Activated CD8-positive, alpha-beta memory T cell treated with anti-CD3 and anti-CD28 coated beads for 36 hours (primary cell): ENCODE data around the gene PFKP. TPM values are rescaled to one million over a fixed set of nuclear protein-coding genes. Genes with fewer than 3 reads are reported as not detected.
"Not testable (repeated sequence)": the region's sequence is repeated elsewhere in the genome, so short reads cannot be mapped to it uniquely, and the experiment has no call there.

Source experiments
- CTCF ChIA-PET: fragments of 350-600 bp; sonication (Branson Sonifier 250); formaldehyde crosslinking; loops from one replicate; lab custom pipeline; 2021; ENCODE audit warnings: antibody characterized with exemption; lab: Charles Lee
- POLR2A ChIA-PET: fragments of 350-600 bp; sonication (Branson Sonifier 250); formaldehyde crosslinking; loops from one replicate; lab custom pipeline; 2021; ENCODE audit warnings: antibody characterized with exemption; lab: Charles Lee
- total RNA-seq, 2 experiments: library from RNA; stranded (reverse); gene quantifications; one replicate each; pipeline ENCODE4 v1.2.3, GENCODE V29; 2021

Gene PFKP
- total RNA-seq, 2 experiments from 2014 or later, result 277 to 287 TPM

GRCh38 chr10:3159152-3159551 lies 91.8 kb downstream of the PFKP start:
- POLR2A ChIA-PET, result interaction anchor here (0.6 kb wide), 1 partner anchor 651 kb away, joined by 5 read pairs; no protein-coding TSS in a partner anchor
- CTCF ChIA-PET, result no interaction called here

DNA sequence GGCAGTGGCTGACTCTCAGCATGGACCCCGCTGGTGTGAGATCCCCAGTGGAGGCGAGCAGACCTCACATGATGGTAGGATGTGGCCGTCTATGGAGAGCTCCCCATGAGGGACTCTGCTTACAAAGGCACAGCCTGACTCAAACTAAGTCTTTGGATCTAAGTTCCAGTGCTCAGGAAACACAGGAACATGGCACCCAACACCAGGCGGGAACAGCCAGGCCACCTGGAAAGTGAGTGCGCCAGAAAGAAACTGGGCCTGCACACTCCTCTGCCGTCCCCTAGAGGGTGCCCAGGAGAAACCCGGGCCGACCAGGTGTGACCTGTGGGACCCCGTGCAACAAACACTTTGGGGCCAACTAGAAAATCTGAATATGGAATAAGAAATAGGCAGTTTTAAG lies 95.2 kb downstream of the PFKP start:
- ChIA-PET POLR2A (no interaction called here), CTCF (interaction anchor here (0.7 kb wide), 1 partner anchor 72 kb away, joined by 4 read pairs; no protein-coding TSS in a partner anchor)

GRCh38 chr10:3163879-3164278 lies 96.5 kb downstream of the PFKP start:
- ChIA-PET CTCF (interaction anchor here (0.6 to 1.1 kb wide), 3 partner anchors 9 to 61 kb away, joined by 3 to 5 read pairs (median 3); no protein-coding TSS in a partner anchor), POLR2A (no interaction called here)

DNA sequence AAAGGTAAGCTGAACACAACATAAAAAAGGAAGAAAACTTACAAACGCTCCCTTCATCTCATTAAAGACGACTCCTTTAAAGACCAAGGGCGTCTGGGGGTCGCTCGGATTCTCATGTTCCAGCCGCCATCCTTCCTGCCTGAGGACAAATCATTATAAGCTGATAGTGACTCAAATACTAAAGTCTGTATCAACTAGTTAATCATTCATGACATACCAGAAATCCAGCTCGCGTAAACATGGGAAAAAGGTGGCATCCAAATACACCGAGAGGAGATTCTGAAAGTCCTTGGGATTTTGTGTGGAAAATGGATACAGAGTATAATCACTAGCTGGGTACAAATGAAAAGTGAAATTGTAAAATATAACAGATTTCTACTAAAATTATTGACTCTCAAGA lies 97.8 kb downstream of the PFKP start:
- ChIA-PET POLR2A (no interaction called here), CTCF (no interaction called here)

DNA sequence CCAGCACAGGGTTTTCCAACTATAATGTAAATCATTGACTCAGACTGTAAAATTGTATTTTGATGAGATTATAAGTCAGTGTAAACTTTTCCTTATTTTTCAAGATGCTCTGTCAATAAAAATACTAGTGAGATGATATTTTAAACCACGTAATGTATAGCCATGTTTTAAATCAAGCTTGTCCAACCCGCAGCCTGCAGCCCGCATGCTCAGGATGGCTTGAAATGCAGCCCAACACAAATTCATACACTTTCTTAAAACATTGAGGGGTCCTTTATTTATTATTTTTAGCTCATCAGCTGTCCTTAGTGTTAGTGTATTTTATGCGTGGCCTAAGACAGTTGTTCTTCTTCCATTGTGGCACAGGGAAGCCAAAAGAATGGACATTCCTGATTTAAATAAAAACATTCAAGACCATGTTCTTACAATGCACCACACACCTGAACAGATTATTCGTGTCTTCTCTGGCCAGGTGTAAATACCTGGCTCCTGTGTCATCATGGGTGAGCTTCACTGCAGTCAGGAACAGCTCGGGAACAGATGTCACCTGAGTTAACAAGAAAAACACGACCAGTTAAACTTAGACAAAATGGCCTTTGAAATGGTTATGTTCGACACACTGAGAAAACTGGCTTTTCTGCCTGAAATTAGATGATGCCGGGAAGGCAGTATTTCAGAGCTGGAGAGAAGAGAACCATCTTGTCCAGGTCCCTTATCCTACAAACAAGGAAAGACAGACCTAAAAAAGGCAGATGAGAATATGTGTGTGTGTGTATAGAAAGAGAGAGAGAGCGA lies 99.3 kb downstream of the PFKP start:
- POLR2A ChIA-PET, result no interaction called here
- CTCF ChIA-PET, result no interaction called here

- ChIA-PET CTCF (no interaction called here), POLR2A (no interaction called here)
Observed at GRCh38 chr10:3167611-3168330, 100.4 kb downstream of the PFKP start.

GRCh38 chr10:3169271-3169670 lies 101.9 kb downstream of the PFKP start:
- ChIA-PET POLR2A (no interaction called here), CTCF (no interaction called here)

DNA sequence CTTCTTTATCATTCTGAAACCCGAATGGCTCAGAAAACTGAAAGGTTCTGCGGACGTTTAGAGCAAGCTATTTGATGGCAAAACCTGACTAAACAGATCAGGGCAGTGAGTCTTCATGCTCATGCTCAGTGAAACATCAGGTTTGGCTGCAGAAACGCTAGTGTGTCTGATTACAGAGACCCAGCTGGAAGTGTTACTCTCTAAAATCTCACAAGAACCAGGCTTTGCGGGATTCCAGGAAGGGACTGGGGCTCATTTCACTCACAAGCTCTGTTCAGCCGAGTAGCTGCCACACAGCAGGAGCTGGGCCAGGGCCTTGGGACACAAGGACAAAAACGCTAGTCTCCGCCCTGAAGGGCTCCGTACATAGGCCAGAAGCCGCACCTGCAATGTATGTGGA lies 102.3 kb downstream of the PFKP start:
- POLR2A ChIA-PET, result no interaction called here

GRCh38 chr10:3171488-3171887 lies 104.1 kb downstream of the PFKP start:
- CTCF ChIA-PET, POLR2A ChIA-PET: not testable (repeated sequence)

More for the DNA sequence above, 102.3 kb downstream of the PFKP start:
- CTCF ChIA-PET, result no interaction called here

DNA sequence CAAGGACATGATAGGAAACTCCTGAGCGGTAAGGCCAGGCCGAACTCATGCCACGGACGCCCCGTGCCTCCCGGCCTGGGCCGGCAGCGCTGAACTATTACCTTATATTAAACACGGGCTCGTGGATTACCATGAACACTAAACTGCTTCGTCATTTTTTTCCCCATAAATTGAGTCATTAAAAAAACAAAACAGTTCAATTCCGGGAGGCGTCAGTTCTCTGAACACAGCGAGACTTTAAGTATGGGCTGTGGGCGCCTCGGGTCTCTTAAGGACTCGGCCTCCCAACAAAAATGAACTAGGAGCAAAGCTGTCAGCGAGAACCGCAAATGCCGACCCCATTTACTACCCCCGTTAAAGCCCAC lies 104.7 kb downstream of the PFKP start:
- ChIA-PET CTCF (interaction anchor here (1.0 kb wide), 1 partner anchor 14 kb away, joined by 3 read pairs; no protein-coding TSS in a partner anchor), POLR2A (interaction anchor here (0.8 to 1.5 kb wide), 7 partner anchors 14 to 614 kb away, joined by 3 to 9 read pairs (median 5); partner anchors contain the start of gene KLF6)

DNA sequence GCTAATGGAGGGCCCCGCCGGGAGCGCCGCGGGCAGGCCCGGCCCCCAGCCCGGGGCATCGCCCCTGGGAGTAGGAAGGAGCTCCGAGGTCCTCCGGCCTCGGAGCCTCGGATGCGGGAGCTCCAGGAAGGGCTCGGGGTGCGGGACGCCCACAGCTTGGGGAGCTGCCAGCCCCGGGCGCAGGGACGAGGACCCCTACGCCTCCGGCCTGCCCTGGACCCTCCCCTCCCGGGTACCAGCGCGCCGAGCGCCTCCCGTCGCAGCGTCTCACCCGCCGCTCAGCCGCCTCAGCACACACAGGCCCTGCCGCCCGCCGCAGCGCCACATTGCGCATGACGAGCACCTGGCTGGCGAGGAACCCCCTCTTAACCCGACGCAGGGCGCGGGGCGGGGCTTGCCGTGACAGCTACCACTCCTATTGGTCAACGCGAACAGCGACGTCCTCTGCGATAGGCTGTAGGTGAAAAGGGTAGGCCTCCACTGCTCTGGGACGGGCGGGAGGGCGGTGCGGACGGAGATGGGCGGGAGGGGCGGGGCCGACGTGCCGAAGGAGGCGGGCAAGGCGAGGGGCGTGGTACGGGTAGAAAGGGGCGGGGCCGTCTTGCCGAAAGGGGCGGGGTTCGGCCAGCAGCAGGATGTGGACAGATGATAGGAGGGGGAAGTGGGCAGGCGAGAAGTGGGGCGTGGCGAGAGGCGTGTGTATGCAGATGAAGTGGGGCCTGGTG lies 105.3 kb downstream of the PFKP start, which contains the start of gene PITRM1:
Gene PITRM1 (minus strand): TSS at position 337 of the 725 bp plus-strand sequence. CDS start 10 bp downstream, at position 327.
- ChIA-PET CTCF (interaction anchor here (1.0 kb wide), 1 partner anchor 15 kb away, joined by 3 read pairs; no protein-coding TSS in a partner anchor), POLR2A (interaction anchor here (0.8 to 1.5 kb wide), 7 partner anchors 15 to 613 kb away, joined by 3 to 9 read pairs (median 5); partner anchors contain the start of gene KLF6)

DNA sequence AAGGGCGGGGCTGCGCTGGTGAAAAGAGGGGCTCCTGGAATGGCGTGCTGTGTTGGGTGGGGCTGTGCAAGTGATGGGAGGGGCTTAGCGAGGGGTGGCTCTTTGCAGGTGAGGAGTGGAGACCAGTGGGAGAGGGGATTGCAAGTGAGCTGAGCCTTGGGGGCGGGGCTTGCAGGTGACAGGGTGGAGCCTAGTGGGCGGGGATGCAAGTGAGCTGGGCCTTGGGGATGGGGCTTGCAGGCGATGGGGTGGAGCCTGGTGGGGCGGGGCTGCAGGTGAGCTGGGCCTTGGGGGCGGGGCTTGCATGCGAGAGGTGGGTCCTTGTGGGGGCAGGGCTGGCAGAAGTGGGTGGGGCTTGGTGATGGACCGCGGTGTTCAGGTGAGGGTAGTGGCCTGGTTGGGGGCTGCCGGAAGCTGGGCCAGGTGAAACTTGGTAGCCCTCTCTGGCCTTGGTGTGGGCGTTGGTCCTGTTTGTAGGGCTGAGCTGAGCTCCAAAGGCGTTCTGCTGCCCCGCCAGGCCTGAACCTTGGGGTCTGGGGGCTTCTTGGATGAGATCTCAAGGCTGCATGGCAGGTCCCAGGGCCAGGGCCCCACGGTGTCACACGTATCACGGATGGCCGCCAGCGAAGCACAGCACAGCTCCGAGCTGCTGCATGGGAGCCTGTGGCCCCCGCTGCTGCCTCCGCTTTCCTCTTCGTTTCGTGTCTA lies 106.0 kb downstream of the PFKP start:
- ChIA-PET POLR2A (interaction anchor here (1.4 to 1.5 kb wide), 2 partner anchors 78 to 82 kb away, joined by 8 to 9 read pairs; no protein-coding TSS in a partner anchor), CTCF (no interaction called here)

GRCh38 chr10:3178042-3178441 lies 110.7 kb downstream of the PFKP start:
- POLR2A ChIA-PET, result no interaction called here
- CTCF ChIA-PET, result no interaction called here

DNA sequence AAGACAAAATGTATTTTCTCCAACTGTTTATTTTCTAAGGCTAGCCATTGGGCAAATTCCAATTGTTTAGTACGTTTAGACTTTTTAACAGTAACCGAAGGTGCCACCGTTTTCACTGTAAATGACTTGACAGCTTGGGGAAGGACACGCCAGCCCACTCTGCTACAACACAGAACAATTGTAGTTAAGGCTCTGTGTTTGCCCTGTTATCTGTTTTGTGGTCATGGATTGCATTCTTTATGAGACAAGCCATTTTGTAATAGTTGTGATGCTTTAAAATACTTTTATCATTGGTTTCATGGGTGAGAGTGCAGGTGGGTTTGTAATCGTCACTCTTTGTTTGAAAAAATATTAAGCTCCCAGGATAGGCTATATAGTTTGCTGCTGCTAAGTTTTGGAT lies 111.8 kb downstream of the PFKP start:
- POLR2A ChIA-PET, result no interaction called here
- CTCF ChIA-PET, result interaction anchor here (0.7 to 1.6 kb wide), 2 partner anchors 18 to 41 kb away, joined by 3 read pairs; no protein-coding TSS in a partner anchor

- POLR2A ChIA-PET, result no interaction called here
Observed at GRCh38 chr10:3180355-3181025, 113.1 kb downstream of the PFKP start.

DNA sequence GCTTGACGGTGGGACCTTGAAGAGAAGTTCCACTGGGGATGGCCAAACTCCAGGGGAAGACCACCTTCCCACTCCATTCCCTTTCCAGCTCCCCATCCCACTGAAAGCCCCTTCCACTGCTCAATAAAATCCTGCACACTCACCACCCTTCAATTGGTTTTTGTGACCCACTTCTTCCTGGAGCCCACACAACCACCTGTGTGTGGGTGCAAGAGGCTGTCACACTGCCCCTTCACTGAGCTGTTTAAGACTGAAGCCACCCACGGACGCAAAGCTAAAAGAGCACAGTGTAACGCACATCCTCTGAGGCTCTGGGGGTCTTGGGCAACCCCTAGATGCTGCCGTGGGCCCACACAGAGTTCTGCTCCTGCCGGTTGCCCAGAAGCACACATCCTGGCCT lies 118.0 kb downstream of the PFKP start:
- POLR2A ChIA-PET, result interaction anchor here (0.6 to 1.1 kb wide), 3 partner anchors 13 to 596 kb away, joined by 3 to 5 read pairs (median 4); no protein-coding TSS in a partner anchor

More at GRCh38 chr10:3180355-3181025, 113.1 kb downstream of the PFKP start:
- CTCF ChIA-PET, result interaction anchor here (0.8 to 1.6 kb wide), 2 partner anchors 15 to 16 kb away, joined by 3 read pairs; no protein-coding TSS in a partner anchor

DNA sequence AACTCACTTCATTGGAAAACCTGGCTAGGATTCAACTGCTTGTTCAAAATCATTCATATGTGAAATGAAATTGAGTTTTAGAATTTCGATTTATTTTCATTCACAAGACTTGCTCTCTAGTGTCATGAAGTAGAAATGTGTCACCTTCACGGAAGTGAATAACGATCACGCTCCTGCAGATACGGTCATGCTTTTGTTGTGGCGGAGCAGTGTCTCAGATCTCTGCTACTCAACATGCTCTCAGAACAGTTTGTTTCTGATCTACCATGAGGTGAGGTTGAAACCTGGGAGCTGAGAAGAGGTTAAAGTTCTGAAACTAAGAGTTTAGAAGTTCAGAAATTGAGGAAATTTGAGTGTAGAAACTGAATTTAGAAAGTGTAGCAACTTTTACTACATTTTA lies 119.0 kb downstream of the PFKP start:
- POLR2A ChIA-PET, result no interaction called here

More for the DNA sequence above, 118.0 kb downstream of the PFKP start:
- CTCF ChIA-PET, result no interaction called here

More for the DNA sequence above, 119.0 kb downstream of the PFKP start:
- CTCF ChIA-PET, result no interaction called here
